B cell (primary cell): ENCODE measurements around the gene LYPD5. TPM values are rescaled to one million over a fixed set of nuclear protein-coding genes. Genes with fewer than 3 reads are reported as not detected.

Source experiments
- ATAC-seq: fragments of 200-7000 bp; cut with Tn5 transposase; one replicate; pipeline ENCODE4 v1.10.0; 2021; ENCODE audit warnings: low read depth, mild to moderate bottlenecking, moderate number of reproducible peaks, moderate library complexity
- CTCF ChIA-PET: fragments of 350-600 bp; sonication (Branson Sonifier 250); formaldehyde crosslinking; loops from one replicate; lab custom pipeline; 2021; ENCODE audit warnings: antibody characterized with exemption, inconsistent platforms; lab: Charles Lee
- POLR2A ChIA-PET: fragments of 350-600 bp; sonication (Branson Sonifier 250); formaldehyde crosslinking; loops from one replicate; lab custom pipeline; 2021; ENCODE audit warnings: antibody characterized with exemption; lab: Charles Lee
- DNase-seq: peaks from one replicate; pipeline ENCODE4 v3.0.0; 2013
- H2AFZ ChIP-seq: 2 replicates; pipeline ENCODE4 v1.6.1; 2012; ENCODE audit warnings: mild to moderate bottlenecking, low read depth, low read length; ENCODE audit not compliant: insufficient read depth, poor library complexity, severe bottlenecking
- H3K27ac ChIP-seq, 2 donors: 1 replicate in 1 of 2; 2 replicates in 1 of 2; pipeline ENCODE4 v1.5.1; 2012 to 2013; ENCODE audit warnings: low read length in 2 of 2, mild to moderate bottlenecking in 2 of 2, moderate library complexity in 1 of 2
- H3K27me3 ChIP-seq, 4 experiments: fragments of 200-600 bp in 1 of 4; sonication (generic) in 1 of 4; replicated peaks in 1 of 4; 1 replicate in 2 of 4; 2 replicates in 2 of 4; pipeline versions ENCODE4 v1.6.1 to v1.7.0; 2013 to 2016; ENCODE audit warnings: low read length in 3 of 4, mild to moderate bottlenecking in 2 of 4, mixed read lengths in 1 of 4, moderate library complexity in 1 of 4; ENCODE audit not compliant: insufficient read depth in 4 of 4, control insufficient read depth in 3 of 4; ENCODE audit errors: control extremely low read depth in 1 of 4
- H3K36me3 ChIP-seq, 2 experiments: replicated peaks in 1 of 2; 1 replicate in 1 of 2; 2 replicates in 1 of 2; pipeline versions ENCODE4 v1.6.1 to v1.7.1; 2013; ENCODE audit warnings: low read length in 1 of 2; ENCODE audit not compliant: insufficient read depth in 2 of 2, control insufficient read depth in 1 of 2; ENCODE audit errors: control extremely low read depth in 1 of 2, extremely low read depth in 1 of 2
- H3K4me1 ChIP-seq, 2 donors: fragments of 200-600 bp in 1 of 2; sonication (generic) in 1 of 2; 1 replicate in 1 of 2; 2 replicates in 1 of 2; pipeline versions ENCODE4 v1.5.1 to v1.6.1; 2013 to 2017; ENCODE audit warnings: low read length in 2 of 2; ENCODE audit not compliant: control insufficient read depth in 2 of 2, insufficient read depth in 2 of 2
- H3K4me2 ChIP-seq: replicated peaks from 2 replicates; pipeline ENCODE3; 2012; ENCODE audit warnings: mild to moderate bottlenecking, low read depth, low read length; ENCODE audit not compliant: poor library complexity, severe bottlenecking
- H3K4me3 ChIP-seq, 5 experiments: fragments of 200-600 bp in 1 of 5; sonication (generic) in 1 of 5; 1 replicate in 3 of 5; 2 replicates in 2 of 5; pipeline versions ENCODE4 v1.5.1 to v1.7.0; 2011 to 2016; ENCODE audit warnings: low read length in 4 of 5, mild to moderate bottlenecking in 4 of 5, low read depth in 2 of 5, control low read depth in 1 of 5, moderate library complexity in 1 of 5; ENCODE audit not compliant: insufficient read depth in 1 of 5; ENCODE audit errors: control extremely low read depth in 1 of 5, extremely low read depth in 1 of 5
- H3K79me2 ChIP-seq: fragments of 200-600 bp; sonication (generic); one replicate; pipeline ENCODE4 v1.6.0; 2016; ENCODE audit warnings: low read length; ENCODE audit not compliant: control insufficient read depth, insufficient read depth
- H3K9ac ChIP-seq: fragments of 200-600 bp; sonication (generic); 2 replicates; pipeline ENCODE4 v1.6.1; 2017; ENCODE audit warnings: mild to moderate bottlenecking, low read length, moderate library complexity
- H3K9me3 ChIP-seq, 3 donors: one replicate each; pipeline versions ENCODE4 v1.6.1 to v1.7.1; 2013; ENCODE audit warnings: low read length in 2 of 3; ENCODE audit not compliant: control insufficient read depth in 2 of 3, insufficient read depth in 1 of 3; ENCODE audit errors: control extremely low read depth in 1 of 3
- H4K20me1 ChIP-seq: 2 replicates; pipeline ENCODE4 v1.6.0; 2012; ENCODE audit warnings: mild to moderate bottlenecking, low read length; ENCODE audit not compliant: insufficient read depth, control insufficient read depth, poor library complexity, severe bottlenecking
- H3K27ac Mint-ChIP-seq: one replicate; pipeline ENCODE4 v1.8.0; 2021; ENCODE audit warnings: mixed read lengths
- H3K27me3 Mint-ChIP-seq: one replicate; pipeline ENCODE4 v1.8.0; 2021; ENCODE audit warnings: mixed read lengths
- H3K4me1 Mint-ChIP-seq: one replicate; pipeline ENCODE4 v1.8.0; 2021; ENCODE audit warnings: mixed read lengths
- H3K4me3 Mint-ChIP-seq: one replicate; pipeline ENCODE4 v1.8.0; 2021; ENCODE audit warnings: mixed read lengths
- H3K9me3 Mint-ChIP-seq: one replicate; pipeline ENCODE4 v1.8.0; 2022; ENCODE audit warnings: mixed read lengths; ENCODE audit not compliant: insufficient read depth
- EZH2 ChIP-seq: IDR thresholded peaks from 2 replicates; pipeline ENCODE4 v1.6.1; 2012; ENCODE audit warnings: borderline replicate concordance, low read depth, mild to moderate bottlenecking, moderate library complexity, low read length; ENCODE audit not compliant: insufficient read depth, poor library complexity, severe bottlenecking
- WGBS: methylation state at CpG from one replicate; pipeline ENCODE4 v1.1.5; 2013; ENCODE audit warnings: missing lambda C conversion rate; ENCODE audit not compliant: insufficient coverage; 5-methylcytosine and 5-hydroxymethylcytosine counted together
- intact Hi-C: fragments of 100-400 bp; cut with micrococcal nuclease; formaldehyde crosslinking; loops from one replicate; pipeline ENCODE4 v1.10.0; 2022
- polyA plus RNA-seq: library from polyadenylated mRNA; depleted of rRNA; stranded (reverse); fragments of >200 nt; gene quantifications from 2 replicates; pipeline ENCODE4 v1.2.3, GENCODE V29; 2012
- total RNA-seq, 2 donors: library from RNA; stranded (reverse); fragments of 120-200 nt in 1 of 2; gene quantifications; 1 replicate in 1 of 2; 2 replicates in 1 of 2; pipeline versions ENCODE4 v1.2.3 to v1.2.4, GENCODE V29; 2013 to 2022
- TF ChIP-seq, protein P1 (sequence below): fragments of 200-600 bp; IDR thresholded peaks from one replicate; pipeline ENCODE4 v1.8.0; 2022; ENCODE audit warnings: antibody characterized with exemption, mild to moderate bottlenecking

Gene LYPD5
- total and polyA plus RNA-seq, 2 donors (not counting 1 experiment from before 2014, with no cell fraction given), result 0.46 TPM; not detected in 1

- H4K20me1 ChIP-seq, result no peaks in the 10 kb centered on the region
- no peak overlapping the region for H3K9ac ChIP-seq
- intact Hi-C loops, result no loop called here
- H3K27ac ChIP-seq, result no peak overlapping the region
- H3K4me3 ChIP-seq, result no peak overlapping the region
- peaks cover 2 to 32% (median 5%) of the 10 kb centered on the region in 3 donors for H3K9me3 ChIP-seq
- peak overlapping the region; percentile 52 for H3K4me3 Mint-ChIP-seq
- WGBS, result 95% methylated on average over 7 of the region's 7 CpGs
- peaks cover 0 to 56% (median 16%) of the 10 kb centered on the region in 4 experiments for H3K27me3 ChIP-seq
- H3K27ac Mint-ChIP-seq, result no peak overlapping the region
- no peak overlapping the region for H2AFZ ChIP-seq
- peaks cover 35% of the 10 kb centered on the region for H3K27me3 Mint-ChIP-seq
- H3K4me2 ChIP-seq, result no peak overlapping the region
- no peaks in the 10 kb centered on the region for H3K79me2 ChIP-seq
- DNase-seq (no peak), ATAC-seq (no peak)
- CTCF ChIA-PET, result interaction anchor here (0.6 to 1.5 kb wide), 3 partner anchors 13 to 997 kb away, joined by 3 to 4 read pairs (median 4); no protein-coding TSS in a partner anchor
- POLR2A ChIA-PET, result no interaction called here
- H3K36me3 ChIP-seq, result no peaks in the 10 kb centered on the region
- no peaks in the 10 kb centered on the region for H3K9me3 Mint-ChIP-seq
- peaks cover 10% of the 10 kb centered on the region for H3K4me1 Mint-ChIP-seq
- no peak for TF ChIP-seq EZH2
- TF ChIP-seq, protein P1, sequence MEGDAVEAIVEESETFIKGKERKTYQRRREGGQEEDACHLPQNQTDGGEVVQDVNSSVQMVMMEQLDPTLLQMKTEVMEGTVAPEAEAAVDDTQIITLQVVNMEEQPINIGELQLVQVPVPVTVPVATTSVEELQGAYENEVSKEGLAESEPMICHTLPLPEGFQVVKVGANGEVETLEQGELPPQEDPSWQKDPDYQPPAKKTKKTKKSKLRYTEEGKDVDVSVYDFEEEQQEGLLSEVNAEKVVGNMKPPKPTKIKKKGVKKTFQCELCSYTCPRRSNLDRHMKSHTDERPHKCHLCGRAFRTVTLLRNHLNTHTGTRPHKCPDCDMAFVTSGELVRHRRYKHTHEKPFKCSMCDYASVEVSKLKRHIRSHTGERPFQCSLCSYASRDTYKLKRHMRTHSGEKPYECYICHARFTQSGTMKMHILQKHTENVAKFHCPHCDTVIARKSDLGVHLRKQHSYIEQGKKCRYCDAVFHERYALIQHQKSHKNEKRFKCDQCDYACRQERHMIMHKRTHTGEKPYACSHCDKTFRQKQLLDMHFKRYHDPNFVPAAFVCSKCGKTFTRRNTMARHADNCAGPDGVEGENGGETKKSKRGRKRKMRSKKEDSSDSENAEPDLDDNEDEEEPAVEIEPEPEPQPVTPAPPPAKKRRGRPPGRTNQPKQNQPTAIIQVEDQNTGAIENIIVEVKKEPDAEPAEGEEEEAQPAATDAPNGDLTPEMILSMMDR, result no peak
- peaks cover 11 to 12% of the 10 kb centered on the region in 2 donors for H3K4me1 ChIP-seq
These were observed 4.7 kb downstream of the LYPD5 start for GRCh38 chr19:43797556-43797955.

DNA sequence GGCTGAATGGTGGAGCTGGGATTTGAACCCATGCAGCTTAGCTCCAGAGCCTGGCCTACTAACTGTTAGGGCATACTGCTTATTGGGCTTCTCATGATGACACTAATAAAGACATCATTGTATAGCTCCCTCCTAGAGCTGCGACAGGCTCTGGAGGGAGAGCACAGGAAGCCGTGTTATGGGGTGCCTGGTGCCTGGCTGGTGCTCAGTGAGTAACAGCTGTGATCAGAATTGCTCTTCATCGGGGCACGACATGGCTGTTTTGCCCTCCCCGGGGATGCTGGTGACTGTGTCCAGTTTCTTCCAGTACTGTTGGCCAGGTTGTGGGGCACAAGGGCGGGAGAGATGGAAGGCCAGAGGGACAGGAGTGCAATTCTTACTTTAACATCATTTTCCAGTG is 5.1 kb downstream of the LYPD5 start:
- POLR2A ChIA-PET, result no interaction called here
- Histone ChIP-seq H3K27ac (no peak overlapping the region), H2AFZ (no peak overlapping the region), H3K4me2 (no peak overlapping the region), H3K27me3 (peaks cover 0 to 56% (median 16%) of the 10 kb centered on the region in 4 experiments), H3K9ac (no peak overlapping the region), H3K4me1 (peaks cover 11 to 12% of the 10 kb centered on the region in 2 donors), H3K9me3 (peaks cover 2 to 32% (median 5%) of the 10 kb centered on the region in 3 donors), H3K4me3 (no peak overlapping the region), H4K20me1 (no peaks in the 10 kb centered on the region), H3K79me2 (no peaks in the 10 kb centered on the region), H3K36me3 (no peaks in the 10 kb centered on the region)
- peak overlapping the region; percentile 52 for H3K4me3 Mint-ChIP-seq
- no peaks in the 10 kb centered on the region for H3K9me3 Mint-ChIP-seq
- TF ChIP-seq, protein P1, result no peak
- no peak for TF ChIP-seq EZH2
- CTCF ChIA-PET, result interaction anchor here (0.6 to 1.5 kb wide), 6 partner anchors 9 to 997 kb away, joined by 3 to 4 read pairs (median 3); no protein-coding TSS in a partner anchor
- peaks cover 10% of the 10 kb centered on the region for H3K4me1 Mint-ChIP-seq
- H3K27me3 Mint-ChIP-seq, result peaks cover 35% of the 10 kb centered on the region
- ATAC-seq (no peak), DNase-seq (no peak)
- H3K27ac Mint-ChIP-seq, result no peak overlapping the region
- WGBS, result 54% methylated on average over 3 of the region's 6 CpGs
- intact Hi-C loops, result no loop called here
